ENCODE measurements around the gene NRCAM.

GRCh38 chr7:108308276-108308675, 148.0 kb downstream of the NRCAM start:
- TF ChIP-seq POLR2A (IDR thresholded peaks at IDR 0.05; ENCODE audit: low read length) (no peak), GATA1 (IDR thresholded peaks at IDR 0.05; ENCODE audit: low read depth, low read length) (no peak)
